BLaER1 (cell line): ENCODE results near the gene SKIDA1.
A peak's percentile ranks its signal among the peaks of the same experiment; 100 is the strongest.

ENCODE experiments used
- H3K27ac ChIP-seq: shearing (Covaris generic); formaldehyde crosslinking; 2 replicates; pipeline ENCODE4 v1.8.1; 2022
- H3K27me3 ChIP-seq: shearing (Covaris generic); formaldehyde crosslinking; 2 replicates; pipeline ENCODE4 v1.8.1; 2022
- H3K36me3 ChIP-seq: shearing (Covaris generic); formaldehyde crosslinking; 2 replicates; pipeline ENCODE4 v1.8.1; 2022
- H3K4me1 ChIP-seq: shearing (Covaris generic); formaldehyde crosslinking; 2 replicates; pipeline ENCODE4 v1.8.1; 2022
- H3K4me2 ChIP-seq: shearing (Covaris generic); formaldehyde crosslinking; 2 replicates; pipeline ENCODE4 v1.8.1; 2022
- H3K4me3 ChIP-seq: shearing (Covaris generic); formaldehyde crosslinking; 2 replicates; pipeline ENCODE4 v1.8.1; 2022
- H3K9ac ChIP-seq: shearing (Covaris generic); formaldehyde crosslinking; 2 replicates; pipeline ENCODE4 v1.8.1; 2022
- H3K9me3 ChIP-seq: shearing (Covaris generic); formaldehyde crosslinking; 2 replicates; pipeline ENCODE4 v1.8.1; 2022
- H4K20me1 ChIP-seq: shearing (Covaris generic); formaldehyde crosslinking; 2 replicates; pipeline ENCODE4 v1.8.1; 2022
- Cebpa-rat ChIP-seq: shearing (Covaris generic); IDR thresholded peaks from 2 replicates; pipeline ENCODE4 v1.8.1; 2022

SKIDA1 gene

GRCh38 chr10:21503542-21503941 lies 21.9 kb downstream of the SKIDA1 start:
- Histone ChIP-seq H3K4me1 (no peaks in the 10 kb centered on the region), H4K20me1 (peaks cover 94% of the 10 kb centered on the region), H3K9me3 (peaks cover 11% of the 10 kb centered on the region; the same call in 1 of the 2 replicates), H3K27ac (no peak overlapping the region), H3K36me3 (no peaks in the 10 kb centered on the region), H3K27me3 (peaks cover 99% of the 10 kb centered on the region), H3K4me2 (no peak overlapping the region), H3K4me3 (no peak overlapping the region), H3K9ac (no peak overlapping the region)
- no peak for TF ChIP-seq Cebpa-rat

- Histone ChIP-seq H3K4me1 (no peaks in the 10 kb centered on the region), H3K4me3 (no peak overlapping the region), H3K4me2 (no peak overlapping the region), H3K9ac (no peak overlapping the region), H3K27me3 (peaks cover 99% of the 10 kb centered on the region), H4K20me1 (peaks cover 94% of the 10 kb centered on the region), H3K27ac (no peak overlapping the region), H3K9me3 (peaks cover 11% of the 10 kb centered on the region; the same call in 1 of the 2 replicates), H3K36me3 (no peaks in the 10 kb centered on the region)
- no peak for TF ChIP-seq Cebpa-rat
Observed at GRCh38 chr10:21502348-21502740, 23.1 kb downstream of the SKIDA1 start.

GRCh38 chr10:21501731-21502347 lies 23.6 kb downstream of the SKIDA1 start:
- no peak overlapping the region for H3K4me2 ChIP-seq
- H3K9ac ChIP-seq = no peak overlapping the region
- H3K4me1 ChIP-seq = peaks cover 5% of the 10 kb centered on the region; the same call in 1 of the 2 replicates
- no peak for TF ChIP-seq Cebpa-rat
- H3K9me3 ChIP-seq = peaks cover 11% of the 10 kb centered on the region; the same call in 1 of the 2 replicates
- no peaks in the 10 kb centered on the region for H3K36me3 ChIP-seq
- peaks cover 94% of the 10 kb centered on the region for H4K20me1 ChIP-seq
- peaks cover 99% of the 10 kb centered on the region for H3K27me3 ChIP-seq
- no peak overlapping the region for H3K4me3 ChIP-seq
- no peak overlapping the region for H3K27ac ChIP-seq

GRCh38 chr10:21501091-21501490 lies 24.4 kb downstream of the SKIDA1 start:
- Histone ChIP-seq H3K4me1 (peaks cover 12% of the 10 kb centered on the region; the same call in 1 of the 2 replicates), H4K20me1 (peaks cover 94% of the 10 kb centered on the region), H3K4me3 (no peak overlapping the region), H3K4me2 (no peak overlapping the region), H3K36me3 (no peaks in the 10 kb centered on the region), H3K27ac (no peak overlapping the region), H3K9ac (no peak overlapping the region), H3K27me3 (peaks cover 99% of the 10 kb centered on the region), H3K9me3 (peaks cover 11% of the 10 kb centered on the region; the same call in 1 of the 2 replicates)
- TF ChIP-seq Cebpa-rat = no peak

DNA sequence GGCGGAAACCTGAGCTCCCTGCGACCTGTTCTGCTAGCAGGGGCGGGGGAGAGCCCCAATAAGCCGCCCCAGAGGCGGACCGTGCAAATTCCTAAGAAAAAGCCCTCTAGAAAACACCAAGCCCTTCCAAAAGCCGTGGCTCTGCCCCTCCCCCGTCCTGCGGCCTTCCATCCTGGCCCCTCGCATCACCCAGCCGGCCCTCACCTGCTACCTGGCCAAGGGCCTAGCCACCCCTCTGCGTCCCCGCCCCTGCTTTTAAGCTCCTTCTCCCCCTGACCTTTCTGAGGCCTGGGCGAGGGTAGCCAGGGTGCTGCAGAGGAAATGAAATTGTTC lies 24.9 kb downstream of the SKIDA1 start:
- peaks cover 99% of the 10 kb centered on the region for H3K27me3 ChIP-seq
- H3K9me3 ChIP-seq = peaks cover 11% of the 10 kb centered on the region; the same call in 1 of the 2 replicates
- H3K4me1 ChIP-seq = peaks cover 13% of the 10 kb centered on the region
- no peak overlapping the region for H3K4me2 ChIP-seq
- no peak for TF ChIP-seq Cebpa-rat
- peaks cover 89% of the 10 kb centered on the region for H4K20me1 ChIP-seq
- H3K27ac ChIP-seq = no peak overlapping the region
- H3K4me3 ChIP-seq = no peak overlapping the region
- H3K9ac ChIP-seq = no peak overlapping the region
- no peaks in the 10 kb centered on the region for H3K36me3 ChIP-seq

- Histone ChIP-seq H3K9ac (no peak overlapping the region), H4K20me1 (peaks cover 94% of the 10 kb centered on the region), H3K4me2 (no peak overlapping the region), H3K27me3 (peaks cover 100% of the 10 kb centered on the region), H3K4me3 (no peak overlapping the region), H3K9me3 (peaks cover 11% of the 10 kb centered on the region; the same call in 1 of the 2 replicates), H3K4me1 (peaks cover 19% of the 10 kb centered on the region), H3K27ac (no peak overlapping the region), H3K36me3 (no peaks in the 10 kb centered on the region)
- TF ChIP-seq Cebpa-rat = no peak
Observed at GRCh38 chr10:21499701-21500577, 25.5 kb downstream of the SKIDA1 start.

DNA sequence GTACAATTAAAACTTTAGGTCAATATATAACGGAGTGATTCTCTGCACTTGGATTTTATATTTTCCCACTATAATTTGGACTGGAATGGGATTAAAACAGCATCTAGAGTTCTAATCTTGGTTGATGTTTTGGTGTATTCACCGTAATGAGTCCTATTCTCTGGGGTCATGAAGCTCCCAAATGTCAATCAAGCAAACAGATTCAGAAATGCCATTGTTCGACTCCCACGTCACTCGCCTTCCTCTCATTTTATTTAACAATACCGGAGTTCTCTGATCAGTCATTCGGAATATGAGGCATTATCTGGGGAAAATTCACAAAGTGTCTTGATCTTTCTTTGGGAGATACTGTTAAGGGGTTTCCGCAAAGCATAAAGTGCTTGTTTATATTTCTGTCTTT lies 26.5 kb downstream of the SKIDA1 start:
- no peak for TF ChIP-seq Cebpa-rat
- no peak overlapping the region for H3K27ac ChIP-seq
- H3K4me1 ChIP-seq = peaks cover 29% of the 10 kb centered on the region
- H3K4me3 ChIP-seq = no peak overlapping the region
- peaks cover 11% of the 10 kb centered on the region; the same call in 1 of the 2 replicates for H3K9me3 ChIP-seq
- no peak overlapping the region for H3K9ac ChIP-seq
- H3K36me3 ChIP-seq = no peaks in the 10 kb centered on the region
- no peak overlapping the region for H3K4me2 ChIP-seq
- H4K20me1 ChIP-seq = peaks cover 95% of the 10 kb centered on the region
- peaks cover 100% of the 10 kb centered on the region for H3K27me3 ChIP-seq

DNA sequence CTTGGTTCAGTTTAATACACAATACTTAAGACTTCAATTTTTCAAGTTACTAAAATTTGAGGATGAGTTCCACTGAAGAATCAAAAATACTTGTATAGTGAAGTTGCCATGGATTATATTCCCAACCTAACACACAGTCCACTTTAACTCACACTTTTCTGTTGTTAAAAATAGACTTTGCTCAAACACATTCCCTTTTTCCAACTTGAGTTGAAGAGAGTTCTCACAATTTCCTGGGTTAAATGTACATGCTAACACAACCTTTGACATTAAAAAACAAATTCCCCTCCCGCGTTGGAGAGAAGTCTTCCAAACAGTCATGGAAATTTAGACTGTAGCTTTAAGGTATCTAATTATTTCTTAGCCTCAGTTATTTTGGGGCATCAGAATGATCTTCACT lies 27.1 kb downstream of the SKIDA1 start:
- Histone ChIP-seq H4K20me1 (peaks cover 93% of the 10 kb centered on the region), H3K4me1 (peaks cover 30% of the 10 kb centered on the region), H3K27me3 (peaks cover 100% of the 10 kb centered on the region), H3K27ac (no peak overlapping the region), H3K4me2 (no peak overlapping the region), H3K9me3 (peaks cover 11% of the 10 kb centered on the region; the same call in 1 of the 2 replicates), H3K4me3 (no peak overlapping the region), H3K36me3 (no peaks in the 10 kb centered on the region), H3K9ac (no peak overlapping the region)
- no peak for TF ChIP-seq Cebpa-rat

GRCh38 chr10:21497177-21497807 lies 28.2 kb downstream of the SKIDA1 start:
- Histone ChIP-seq H3K9me3 (peaks cover 11% of the 10 kb centered on the region; the same call in 1 of the 2 replicates), H3K4me2 (peak overlapping the region; percentile 98), H3K27ac (no peak overlapping the region), H3K9ac (no peak overlapping the region), H3K27me3 (peaks cover 100% of the 10 kb centered on the region), H3K4me1 (peaks cover 30% of the 10 kb centered on the region), H3K36me3 (no peaks in the 10 kb centered on the region), H3K4me3 (peak overlapping the region; percentile 70), H4K20me1 (peaks cover 83% of the 10 kb centered on the region)
- no peak for TF ChIP-seq Cebpa-rat
